ENCODE results near the gene SMYD3.

SMYD3 gene

GRCh38 chr1:246283771-246284410 lies 223.2 kb downstream of the SMYD3 start:
- no peak for TF ChIP-seq Cebpa-rat (IDR thresholded peaks at IDR 0.05)
- Histone ChIP-seq H3K27ac (no peak overlapping the region), H4K20me1 (no peaks in the 10 kb centered on the region), H3K36me3 (peaks cover 0 to 8% (median 0%) of the 10 kb centered on the region in 11 experiments; a peak in 1 of 22 replicates), H3K9ac (no peak overlapping the region), H3K9me3 (replicated peaks in 1 of 11) (no peaks in the 10 kb centered on the region), H3K27me3 (no peaks in the 10 kb centered on the region), H3K4me3 (no peak overlapping the region), H3K4me2 (no peak overlapping the region), H3K4me1 (peaks cover 0 to 5% (median 0%) of the 10 kb centered on the region in 10 experiments; a peak in 2 of 20 replicates)

DNA sequence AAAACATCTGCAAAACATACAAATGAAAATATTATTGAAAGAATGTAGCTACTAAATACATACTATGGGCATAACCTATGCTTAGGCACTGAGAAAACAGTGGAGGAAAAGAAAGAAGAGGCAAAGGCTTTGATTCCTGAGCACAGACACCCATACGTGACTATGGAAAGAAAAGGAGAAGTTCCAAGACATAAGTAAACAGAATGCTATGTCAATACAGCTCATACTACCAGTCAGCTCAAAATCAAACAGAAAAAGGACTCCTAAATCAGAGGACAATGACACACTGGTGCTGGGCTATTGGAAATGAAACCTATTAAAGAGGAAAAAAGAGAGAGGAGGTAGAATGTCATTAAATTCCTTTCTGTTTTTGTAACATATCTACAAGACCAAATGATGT lies 225.4 kb downstream of the SMYD3 start:
- H3K9me3 ChIP-seq (replicated peaks in 1 of 11), result no peaks in the 10 kb centered on the region
- no peak overlapping the region for H3K4me3 ChIP-seq
- H3K36me3 ChIP-seq, result peaks cover 0 to 6% (median 0%) of the 10 kb centered on the region in 11 experiments; a peak in 2 of 22 replicates
- no peak for TF ChIP-seq Cebpa-rat (IDR thresholded peaks at IDR 0.05)
- H3K4me1 ChIP-seq, result peaks cover 0 to 5% (median 0%) of the 10 kb centered on the region in 10 experiments; a peak in 2 of 20 replicates
- no peak overlapping the region for H3K27ac ChIP-seq
- H3K9ac ChIP-seq, result no peak overlapping the region
- no peaks in the 10 kb centered on the region for H3K27me3 ChIP-seq
- no peaks in the 10 kb centered on the region for H4K20me1 ChIP-seq
- no peak overlapping the region for H3K4me2 ChIP-seq

DNA sequence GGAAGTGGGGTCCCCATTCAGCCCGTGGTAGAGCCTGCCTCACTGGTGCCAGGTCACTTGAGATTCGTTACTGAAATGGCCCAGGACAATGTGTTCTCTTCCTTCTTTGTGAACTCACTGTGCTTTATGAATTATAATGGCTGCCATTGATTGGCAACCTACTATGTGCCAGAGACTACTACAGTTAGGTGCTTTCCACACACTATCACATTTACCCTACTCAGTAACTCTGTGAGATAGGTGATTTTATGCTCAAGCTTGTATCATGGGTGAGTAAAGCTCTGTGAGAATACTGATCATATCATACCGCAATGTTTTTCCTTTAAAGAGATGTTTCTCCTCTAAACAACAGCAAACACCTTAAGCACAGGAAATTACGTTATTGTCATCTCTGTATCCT lies 225.9 kb downstream of the SMYD3 start:
- Histone ChIP-seq H3K4me1 (peaks cover 0 to 5% (median 0%) of the 10 kb centered on the region in 10 experiments; a peak in 2 of 20 replicates), H3K27me3 (no peaks in the 10 kb centered on the region), H3K4me3 (no peak overlapping the region), H4K20me1 (no peaks in the 10 kb centered on the region), H3K4me2 (no peak overlapping the region), H3K9me3 (replicated peaks in 1 of 11) (no peaks in the 10 kb centered on the region), H3K27ac (no peak overlapping the region), H3K36me3 (peaks cover 0 to 6% (median 0%) of the 10 kb centered on the region in 11 experiments; a peak in 2 of 22 replicates), H3K9ac (no peak overlapping the region)
- TF ChIP-seq Cebpa-rat (IDR thresholded peaks at IDR 0.05), result no peak

GRCh38 chr1:246280551-246280950 lies 226.5 kb downstream of the SMYD3 start:
- Histone ChIP-seq H3K27ac (no peak overlapping the region), H3K4me2 (no peak overlapping the region)

DNA sequence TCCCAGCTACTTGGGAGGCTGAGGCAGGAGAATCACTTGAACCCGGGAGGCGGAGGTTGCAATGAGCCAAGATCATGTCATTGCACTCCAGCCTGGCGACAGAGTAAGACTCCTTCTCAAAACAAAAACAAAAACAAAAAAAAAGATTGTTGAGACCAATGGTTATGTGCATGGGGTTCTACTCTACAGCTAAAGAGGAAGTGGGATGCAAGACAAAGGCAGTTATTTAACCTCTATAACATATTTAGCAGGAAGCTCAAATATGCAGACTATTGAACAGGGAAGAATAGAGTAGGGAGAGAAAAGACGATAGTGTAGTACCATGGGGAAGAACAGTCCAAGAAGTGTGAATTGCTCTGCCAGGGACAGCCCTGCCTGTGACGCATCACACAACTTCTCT lies 227.7 kb downstream of the SMYD3 start:
- Histone ChIP-seq H3K4me1 (peaks cover 0 to 5% (median 0%) of the 10 kb centered on the region in 10 experiments; a peak in 2 of 20 replicates), H3K36me3 (peaks cover 0 to 6% (median 0%) of the 10 kb centered on the region in 11 experiments; a peak in 2 of 22 replicates), H3K27ac (no peak overlapping the region), H3K27me3 (no peaks in the 10 kb centered on the region), H4K20me1 (no peaks in the 10 kb centered on the region), H3K9me3 (replicated peaks in 1 of 11) (no peaks in the 10 kb centered on the region), H3K4me3 (no peak overlapping the region), H3K4me2 (no peak overlapping the region; a peak in 1 of 22 replicates), H3K9ac (no peak overlapping the region)
- TF ChIP-seq Cebpa-rat (IDR thresholded peaks at IDR 0.05), result no peak

More at GRCh38 chr1:246280551-246280950, 226.5 kb downstream of the SMYD3 start:
- no peak overlapping the region for H3K9ac ChIP-seq
- H3K9me3 ChIP-seq (replicated peaks in 1 of 11), result no peaks in the 10 kb centered on the region
- H3K27me3 ChIP-seq, result no peaks in the 10 kb centered on the region
- no peak for TF ChIP-seq Cebpa-rat (IDR thresholded peaks at IDR 0.05)
- no peaks in the 10 kb centered on the region for H4K20me1 ChIP-seq
- H3K4me3 ChIP-seq, result no peak overlapping the region
- H3K36me3 ChIP-seq, result peaks cover 0 to 6% (median 0%) of the 10 kb centered on the region in 11 experiments; a peak in 2 of 22 replicates
- H3K4me1 ChIP-seq, result peaks cover 0 to 5% (median 0%) of the 10 kb centered on the region in 10 experiments; a peak in 2 of 20 replicates

DNA sequence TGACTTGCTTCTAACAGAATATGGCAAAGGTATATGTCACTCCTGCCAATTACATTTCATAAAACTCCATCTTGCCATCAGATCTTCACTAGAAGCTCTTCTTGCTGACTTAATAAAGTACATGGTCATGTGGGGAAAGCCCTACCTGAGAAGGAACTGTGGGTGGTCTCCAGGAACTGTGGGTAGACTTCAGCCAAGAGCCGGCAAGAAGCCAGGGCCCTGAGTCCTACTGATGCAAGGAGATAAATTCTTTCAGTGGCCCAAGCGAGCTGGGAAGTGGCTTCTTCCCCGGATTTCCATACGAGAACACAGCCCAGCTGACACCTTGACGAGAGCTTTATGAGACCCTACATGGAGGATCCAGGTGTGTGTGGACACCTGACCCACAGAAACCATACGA lies 228.7 kb downstream of the SMYD3 start:
- no peaks in the 10 kb centered on the region for H4K20me1 ChIP-seq
- no peak for TF ChIP-seq Cebpa-rat (IDR thresholded peaks at IDR 0.05)
- H3K4me3 ChIP-seq, result no peak overlapping the region
- no peaks in the 10 kb centered on the region for H3K9me3 ChIP-seq (replicated peaks in 1 of 11)
- H3K36me3 ChIP-seq, result peaks cover 0 to 6% (median 0%) of the 10 kb centered on the region in 11 experiments; a peak in 3 of 22 replicates
- H3K4me1 ChIP-seq, result peaks cover 0 to 5% (median 0%) of the 10 kb centered on the region in 10 experiments; a peak in 2 of 20 replicates
- H3K27ac ChIP-seq, result no peak overlapping the region
- H3K4me2 ChIP-seq, result no peak overlapping the region
- H3K9ac ChIP-seq, result no peak overlapping the region
- no peaks in the 10 kb centered on the region for H3K27me3 ChIP-seq

DNA sequence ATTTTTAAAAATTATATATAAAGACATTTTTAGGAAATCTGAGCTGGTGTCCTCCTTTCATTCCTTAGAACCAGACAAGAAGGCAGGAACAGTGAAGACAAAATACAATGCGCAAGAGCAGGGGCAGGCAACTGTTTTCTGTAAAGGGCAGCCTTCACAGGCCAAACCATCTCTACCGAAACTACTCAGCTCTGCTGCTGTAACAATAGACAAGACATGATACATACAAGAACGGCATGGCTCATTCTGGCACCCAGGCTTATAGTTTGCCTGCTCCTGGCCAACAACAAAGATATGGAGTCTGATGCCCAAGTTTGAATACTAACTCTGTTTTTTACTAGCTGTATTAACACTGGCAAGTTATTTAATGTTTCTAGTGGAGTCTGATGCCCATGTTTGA lies 232.0 kb downstream of the SMYD3 start:
- H4K20me1 ChIP-seq, result no peaks in the 10 kb centered on the region
- peaks cover 0 to 5% (median 0%) of the 10 kb centered on the region in 10 experiments; a peak in 2 of 20 replicates for H3K4me1 ChIP-seq
- no peaks in the 10 kb centered on the region for H3K9me3 ChIP-seq (replicated peaks in 1 of 11)
- no peak overlapping the region for H3K27ac ChIP-seq
- H3K4me2 ChIP-seq, result no peak overlapping the region
- no peak overlapping the region for H3K9ac ChIP-seq
- no peaks in the 10 kb centered on the region for H3K27me3 ChIP-seq
- H3K4me3 ChIP-seq, result no peak overlapping the region
- TF ChIP-seq Cebpa-rat (IDR thresholded peaks at IDR 0.05), result no peak
- peaks cover 0 to 6% (median 0%) of the 10 kb centered on the region in 11 experiments; a peak in 3 of 22 replicates for H3K36me3 ChIP-seq

GRCh38 chr1:246274186-246274585 lies 232.9 kb downstream of the SMYD3 start:
- Histone ChIP-seq H3K27me3 (no peaks in the 10 kb centered on the region), H3K9ac (no peak overlapping the region), H3K4me2 (no peak overlapping the region), H3K27ac (no peak overlapping the region), H3K9me3 (replicated peaks in 1 of 11) (no peaks in the 10 kb centered on the region), H3K4me3 (no peak overlapping the region), H3K36me3 (peaks cover 0 to 6% (median 0%) of the 10 kb centered on the region in 11 experiments; a peak in 3 of 22 replicates), H4K20me1 (no peaks in the 10 kb centered on the region), H3K4me1 (no peaks in the 10 kb centered on the region)
- no peak for TF ChIP-seq Cebpa-rat (IDR thresholded peaks at IDR 0.05)

DNA sequence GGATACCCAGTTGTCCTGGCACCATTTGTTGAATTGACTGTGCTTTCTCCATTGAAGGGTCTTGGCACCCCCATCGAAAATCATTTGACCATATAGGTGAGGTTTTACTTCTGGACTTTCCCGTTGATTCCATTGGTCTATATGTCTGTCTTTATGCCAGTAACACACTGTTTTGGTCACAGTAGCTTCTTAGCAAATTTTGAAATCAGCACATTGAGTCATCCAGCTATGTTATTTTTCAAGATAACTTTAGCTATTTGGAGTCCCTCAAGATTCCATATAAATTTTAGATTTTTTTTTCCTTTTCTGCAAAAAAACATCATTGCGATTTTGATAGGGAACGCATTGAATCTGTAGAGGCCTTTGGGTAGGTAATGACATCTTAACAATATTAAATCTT lies 235.6 kb downstream of the SMYD3 start:
- H3K27me3 ChIP-seq, result no peaks in the 10 kb centered on the region
- H3K4me1 ChIP-seq, result no peaks in the 10 kb centered on the region
- H3K36me3 ChIP-seq, result no peaks in the 10 kb centered on the region; a peak in 1 of 22 replicates
- H4K20me1 ChIP-seq, result no peaks in the 10 kb centered on the region
- no peak overlapping the region for H3K27ac ChIP-seq
- H3K9ac ChIP-seq, result no peak overlapping the region
- H3K4me3 ChIP-seq, result no peak overlapping the region
- TF ChIP-seq Cebpa-rat (IDR thresholded peaks at IDR 0.05), result no peak
- H3K4me2 ChIP-seq, result no peak overlapping the region
- no peaks in the 10 kb centered on the region for H3K9me3 ChIP-seq (replicated peaks in 1 of 11)

DNA sequence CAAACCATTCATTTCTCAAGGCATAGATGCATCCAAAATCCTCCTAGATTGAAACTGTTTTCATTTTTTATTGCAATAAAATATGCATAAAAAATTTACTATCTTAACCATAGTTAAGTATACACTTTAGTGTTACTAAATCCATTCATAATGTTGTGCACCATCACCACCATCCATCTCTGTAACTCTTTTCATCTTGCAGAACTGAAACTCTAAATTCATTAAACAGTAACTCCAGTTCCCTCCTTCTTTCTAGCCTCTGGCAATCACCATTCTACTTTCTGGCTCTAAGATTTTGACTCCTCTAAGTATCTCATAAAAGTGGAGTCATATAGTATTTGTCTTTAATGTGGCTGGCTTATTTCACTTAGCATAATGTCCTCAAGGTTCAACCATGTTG lies 236.8 kb downstream of the SMYD3 start:
- Histone ChIP-seq H4K20me1 (no peaks in the 10 kb centered on the region), H3K4me1 (no peaks in the 10 kb centered on the region), H3K9me3 (replicated peaks in 1 of 11) (no peaks in the 10 kb centered on the region), H3K27me3 (no peaks in the 10 kb centered on the region), H3K4me3 (no peak overlapping the region), H3K9ac (no peak overlapping the region), H3K36me3 (no peaks in the 10 kb centered on the region; a peak in 1 of 22 replicates), H3K4me2 (no peak overlapping the region), H3K27ac (no peak overlapping the region)
- no peak for TF ChIP-seq Cebpa-rat (IDR thresholded peaks at IDR 0.05)

All from BLaER1 treated with 17β-estradiol and CSF1 and Interleukin-3, amounts not matched to agents 10 nM and 100 nM (cell line).